T-helper 1 cell treated with Interleukin-12 subunit alpha and Interleukin-12 subunit beta and Interleukin-4 antibody, amounts not matched to agents 30 ng/mL and 1 ng/mL, for 36 hours (primary cell): Measurements from ENCODE around the gene IL3. TPM values are rescaled to one million over a fixed set of nuclear protein-coding genes. Genes with fewer than 3 reads are reported as not detected.

Source experiments
- intact Hi-C: fragments of 100-400 bp; cut with micrococcal nuclease; formaldehyde crosslinking; loops from one replicate; pipeline ENCODE4 v1.15.1; 2024
- total RNA-seq: library from RNA; stranded (reverse); gene quantifications from 2 replicates; pipeline ENCODE4 v1.2.3, GENCODE V29; 2022

IL3 gene, protein sequence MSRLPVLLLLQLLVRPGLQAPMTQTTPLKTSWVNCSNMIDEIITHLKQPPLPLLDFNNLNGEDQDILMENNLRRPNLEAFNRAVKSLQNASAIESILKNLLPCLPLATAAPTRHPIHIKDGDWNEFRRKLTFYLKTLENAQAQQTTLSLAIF
- 5.0 and 6.0 TPM in 2 replicates for total RNA-seq

DNA sequence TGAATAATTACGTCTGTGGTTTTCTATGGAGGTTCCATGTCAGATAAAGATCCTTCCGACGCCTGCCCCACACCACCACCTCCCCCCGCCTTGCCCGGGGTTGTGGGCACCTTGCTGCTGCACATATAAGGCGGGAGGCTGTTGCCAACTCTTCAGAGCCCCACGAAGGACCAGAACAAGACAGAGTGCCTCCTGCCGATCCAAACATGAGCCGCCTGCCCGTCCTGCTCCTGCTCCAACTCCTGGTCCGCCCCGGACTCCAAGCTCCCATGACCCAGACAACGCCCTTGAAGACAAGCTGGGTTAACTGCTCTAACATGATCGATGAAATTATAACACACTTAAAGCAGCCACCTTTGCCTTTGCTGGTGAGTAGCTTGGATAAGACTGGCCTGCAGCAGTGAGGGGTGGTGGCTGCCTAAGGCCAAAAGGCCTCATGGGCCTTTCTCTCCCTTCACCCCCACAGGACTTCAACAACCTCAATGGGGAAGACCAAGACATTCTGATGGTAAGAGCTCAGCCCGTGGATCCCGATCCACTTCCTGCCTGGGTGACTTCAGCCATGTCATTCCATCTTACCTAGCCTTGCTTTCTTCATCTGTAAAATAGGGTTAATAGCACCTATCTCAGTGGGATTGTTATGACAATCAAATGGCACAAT is at the start of gene IL3:
Gene IL3 (plus strand): TSS at position 155 of the 661 bp plus-strand sequence. CDS start 52 bp downstream, at position 207.
- intact Hi-C loops = loop anchor here (5.0 kb wide), 1 partner anchor 313 kb away; no protein-coding TSS in a partner anchor

DNA sequence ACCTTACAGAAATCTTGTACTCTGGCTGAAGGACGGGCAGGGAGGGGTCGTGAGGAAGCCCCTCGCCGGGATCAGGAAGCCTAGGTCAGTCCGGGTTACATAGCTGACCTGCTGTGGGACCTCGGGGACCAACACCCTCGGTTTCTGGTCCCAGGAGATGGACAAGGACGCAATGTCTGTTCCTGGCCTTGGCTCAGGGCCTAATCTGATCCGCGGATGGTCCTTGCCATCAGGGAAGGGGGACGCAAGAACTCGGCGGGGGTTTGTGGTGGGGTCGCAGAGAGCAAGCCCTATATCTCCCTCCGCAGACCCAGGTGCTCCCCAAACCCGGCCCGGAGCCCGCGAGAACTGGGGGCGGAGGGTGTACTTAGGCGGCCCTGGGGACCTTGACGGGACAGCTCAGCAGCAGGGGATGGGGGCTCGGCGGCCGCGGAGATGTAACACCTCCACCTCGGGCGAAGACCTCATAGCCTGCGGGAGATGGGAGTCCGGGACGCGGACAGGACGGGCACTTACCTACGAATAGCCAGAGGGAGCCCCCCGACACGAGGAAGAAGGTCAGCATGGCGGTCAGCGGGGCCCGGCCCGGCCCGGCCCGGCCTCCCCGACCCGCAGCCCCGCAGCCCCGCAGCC is 49.4 kb upstream of the IL3 start:
- intact Hi-C loops = no loop called here

DNA sequence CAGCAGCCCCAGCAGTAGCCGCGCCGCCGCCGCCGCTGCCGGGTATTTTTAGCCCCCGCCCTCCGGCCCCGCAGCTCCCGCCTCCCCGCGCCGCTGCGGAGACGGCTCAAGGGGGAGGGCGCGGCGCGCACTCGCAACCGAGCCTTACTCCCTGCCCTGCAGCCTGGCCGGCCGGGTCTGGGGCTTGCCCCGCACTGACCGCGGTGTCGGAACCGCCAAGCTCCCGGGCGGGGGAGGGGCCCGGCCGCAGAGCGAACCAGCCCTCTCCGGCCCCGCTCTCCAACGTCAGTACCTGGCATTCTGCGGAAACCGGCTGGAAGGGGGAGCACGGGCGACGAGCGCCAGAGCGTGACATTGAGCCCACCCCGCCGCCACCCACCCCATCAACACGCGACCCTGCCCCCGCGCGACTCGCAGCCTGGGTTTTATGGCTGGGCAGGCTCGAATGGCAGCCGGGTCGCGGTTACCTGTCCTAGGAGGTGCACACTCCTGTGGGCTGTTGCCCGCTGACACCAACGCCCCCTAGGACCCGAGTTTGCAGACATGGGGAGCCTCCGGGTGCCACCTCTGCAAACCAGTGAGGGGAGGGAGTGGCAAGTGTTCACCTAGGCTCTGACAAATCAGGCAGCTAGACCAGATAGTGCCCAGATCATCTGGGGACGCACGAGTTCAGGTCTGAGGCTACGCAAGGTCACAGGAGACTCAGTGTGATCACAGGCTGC is 48.7 kb upstream of the IL3 start, which contains the start of gene ACSL6:
Gene ACSL6 (minus strand): TSS at position 37 of the 722 bp plus-strand sequence. CDS start 105 bp downstream, outside the sequence.
- intact Hi-C loops = loop anchor here (1.0 kb wide), 1 partner anchor 52 kb away; no protein-coding TSS in a partner anchor

GRCh38 chr5:132012371-132013005 is 48.0 kb upstream of the IL3 start:
- intact Hi-C loops = loop anchor here (1.0 kb wide), 1 partner anchor 51 kb away; no protein-coding TSS in a partner anchor

- intact Hi-C loops = no loop called here
Observed at GRCh38 chr5:132013006-132013689, 47.3 kb upstream of the IL3 start.

DNA sequence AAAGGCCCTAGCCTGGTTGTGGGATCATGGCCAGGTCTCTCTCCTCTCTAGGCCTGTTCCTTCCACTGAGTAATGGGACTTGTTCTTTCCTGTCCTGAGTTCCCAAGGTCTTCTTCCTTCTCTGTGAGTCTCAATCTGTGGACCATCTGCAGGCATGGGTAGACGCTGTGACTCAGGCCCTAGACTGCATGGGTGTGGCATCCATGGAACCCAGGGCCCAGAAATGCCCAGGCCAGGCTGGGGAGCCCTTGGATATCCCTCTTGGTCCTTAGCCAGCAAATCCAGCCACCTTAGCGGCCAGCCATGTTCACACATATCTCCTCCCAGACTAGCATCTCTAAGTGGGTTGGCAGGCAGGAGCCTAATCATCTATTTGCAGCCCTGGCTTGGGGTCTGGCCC is 46.7 kb upstream of the IL3 start:
- intact Hi-C loops = no loop called here

- intact Hi-C loops = no loop called here
Observed at GRCh38 chr5:132016721-132017250, 43.7 kb upstream of the IL3 start.

DNA sequence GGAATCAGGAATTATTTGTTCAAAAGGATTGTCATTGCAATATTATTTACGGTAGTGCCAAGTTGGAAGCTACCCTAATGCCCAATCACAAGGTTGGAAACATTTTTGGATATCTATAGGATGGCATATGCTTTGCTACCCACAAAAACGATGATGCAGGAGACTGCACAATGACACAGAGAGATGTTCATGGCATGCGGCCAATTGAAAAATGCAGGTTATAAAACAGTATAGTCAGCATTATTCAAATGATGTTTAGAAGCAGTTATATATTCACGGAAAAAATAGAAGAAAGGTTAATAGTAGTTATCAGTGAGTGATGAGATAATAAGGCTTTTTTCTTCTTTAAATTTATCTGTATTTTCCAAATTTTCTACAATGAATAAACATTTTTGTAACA is 43.1 kb upstream of the IL3 start:
- intact Hi-C loops = no loop called here

DNA sequence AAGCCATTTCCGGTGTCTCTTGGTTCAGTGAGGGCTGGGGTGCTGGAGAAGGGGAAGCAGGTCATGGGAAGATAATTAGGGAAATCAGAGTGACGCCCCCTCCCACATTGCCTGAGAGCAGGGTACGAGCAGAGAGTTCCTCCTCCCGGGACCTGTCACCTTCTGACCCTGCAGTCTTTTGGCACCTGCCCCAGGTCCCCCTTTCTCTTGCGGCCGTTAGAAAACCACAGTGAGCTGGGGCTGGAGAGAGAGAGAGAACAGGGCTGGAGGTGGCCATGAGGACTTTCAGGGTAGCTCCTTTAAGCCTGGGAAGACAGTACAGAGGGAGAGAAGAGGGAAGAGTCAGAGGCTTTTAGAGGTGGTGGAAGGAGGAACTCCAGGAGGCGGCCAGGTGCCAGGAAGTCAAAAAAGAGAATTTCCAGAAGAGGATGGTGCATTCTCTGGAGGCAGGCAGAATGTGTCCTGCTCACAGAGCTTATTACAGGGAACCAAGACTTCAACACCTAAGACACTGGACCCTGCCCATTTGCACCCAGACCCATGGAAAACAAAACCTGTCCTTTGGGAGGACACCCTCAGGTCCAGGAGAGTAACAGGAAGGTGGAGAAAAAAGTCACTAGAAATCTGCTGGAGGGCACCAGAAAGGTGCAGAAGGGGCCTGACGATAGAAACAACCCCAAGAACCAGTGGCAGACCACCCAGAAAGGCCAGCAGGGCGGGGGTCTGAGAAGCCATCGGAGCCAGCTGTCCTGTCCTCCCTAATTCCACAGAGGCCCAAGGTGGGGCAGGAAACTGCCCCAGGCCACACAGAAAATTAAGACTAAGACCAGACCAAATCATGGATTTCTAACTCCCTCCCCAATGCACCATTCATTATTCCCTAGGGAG is 42.5 kb upstream of the IL3 start:
- intact Hi-C loops = no loop called here

GRCh38 chr5:132019337-132019736 is 41.1 kb upstream of the IL3 start:
- intact Hi-C loops = no loop called here

GRCh38 chr5:132019857-132020555 is 40.4 kb upstream of the IL3 start:
- intact Hi-C loops = loop anchor here (1.0 to 10.0 kb wide), 16 partner anchors 8 to 765 kb away; partner anchors contain the start of genes FNIP1 and RAPGEF6

GRCh38 chr5:132020568-132021339 is 39.7 kb upstream of the IL3 start:
- intact Hi-C loops = loop anchor here (1.0 to 10.0 kb wide), 16 partner anchors 8 to 766 kb away; partner anchors contain the start of genes FNIP1 and RAPGEF6

- intact Hi-C loops = loop anchor here (2.0 to 10.0 kb wide), 4 partner anchors 485 to 767 kb away; no protein-coding TSS in a partner anchor
Observed at GRCh38 chr5:132021654-132022053, 38.8 kb upstream of the IL3 start.

GRCh38 chr5:132022737-132023136 is 37.7 kb upstream of the IL3 start:
- intact Hi-C loops = loop anchor here (10.0 kb wide), 1 partner anchor 768 kb away; no protein-coding TSS in a partner anchor

GRCh38 chr5:132023258-132024116 is 37.0 kb upstream of the IL3 start:
- intact Hi-C loops = loop anchor here (10.0 kb wide), 1 partner anchor 769 kb away; no protein-coding TSS in a partner anchor

- intact Hi-C loops = loop anchor here (10.0 kb wide), 1 partner anchor 769 kb away; no protein-coding TSS in a partner anchor
Observed at GRCh38 chr5:132024117-132024435, 36.4 kb upstream of the IL3 start.
